DND-41 (cell line): ENCODE measurements around the gene CYP46A1.

Experiments used
- EZH2 ChIP-seq: IDR thresholded peaks from 3 replicates; pipeline ENCODE4 v1.6.1; 2012; ENCODE audit warnings: borderline replicate concordance, low read depth, mild to moderate bottlenecking, moderate library complexity, low read length, inconsistent platforms; ENCODE audit not compliant: severe bottlenecking
- TF ChIP-seq, protein P1 (sequence below): IDR thresholded peaks from 2 replicates; pipeline ENCODE4 v1.5.1; 2012; ENCODE audit warnings: borderline replicate concordance, low read length, moderate library complexity, mild to moderate bottlenecking; ENCODE audit not compliant: poor library complexity, severe bottlenecking; ENCODE audit errors: extremely low read depth

DNA sequence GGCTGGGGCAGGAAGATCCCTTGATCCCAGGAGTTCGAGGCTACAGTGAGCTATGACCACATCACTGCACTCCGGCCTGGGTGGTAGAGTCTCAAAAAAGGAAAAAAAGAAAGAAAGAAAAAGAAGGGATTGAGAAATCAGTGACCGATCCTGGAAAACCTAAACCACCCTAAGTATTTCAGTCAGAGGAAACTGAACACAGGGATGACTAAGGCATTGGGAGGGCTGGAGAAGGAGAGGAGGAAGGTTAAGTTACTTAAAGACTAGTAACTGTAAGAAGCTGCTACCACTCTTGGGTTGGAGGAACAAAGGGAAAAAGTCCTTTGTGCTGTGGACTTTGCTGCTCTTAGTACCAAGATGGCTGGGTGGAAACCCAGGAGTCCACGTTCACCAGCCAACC, 28.6 kb upstream of the CYP46A1 start:
- TF ChIP-seq, protein P1, sequence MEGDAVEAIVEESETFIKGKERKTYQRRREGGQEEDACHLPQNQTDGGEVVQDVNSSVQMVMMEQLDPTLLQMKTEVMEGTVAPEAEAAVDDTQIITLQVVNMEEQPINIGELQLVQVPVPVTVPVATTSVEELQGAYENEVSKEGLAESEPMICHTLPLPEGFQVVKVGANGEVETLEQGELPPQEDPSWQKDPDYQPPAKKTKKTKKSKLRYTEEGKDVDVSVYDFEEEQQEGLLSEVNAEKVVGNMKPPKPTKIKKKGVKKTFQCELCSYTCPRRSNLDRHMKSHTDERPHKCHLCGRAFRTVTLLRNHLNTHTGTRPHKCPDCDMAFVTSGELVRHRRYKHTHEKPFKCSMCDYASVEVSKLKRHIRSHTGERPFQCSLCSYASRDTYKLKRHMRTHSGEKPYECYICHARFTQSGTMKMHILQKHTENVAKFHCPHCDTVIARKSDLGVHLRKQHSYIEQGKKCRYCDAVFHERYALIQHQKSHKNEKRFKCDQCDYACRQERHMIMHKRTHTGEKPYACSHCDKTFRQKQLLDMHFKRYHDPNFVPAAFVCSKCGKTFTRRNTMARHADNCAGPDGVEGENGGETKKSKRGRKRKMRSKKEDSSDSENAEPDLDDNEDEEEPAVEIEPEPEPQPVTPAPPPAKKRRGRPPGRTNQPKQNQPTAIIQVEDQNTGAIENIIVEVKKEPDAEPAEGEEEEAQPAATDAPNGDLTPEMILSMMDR = no peak
- TF ChIP-seq EZH2 = no peak
